GM19193 (cell line): Measurements from ENCODE around the gene SULT1C2.

Experiments
- POLR2A ChIP-seq: IDR thresholded peaks from 4 replicates; pipeline ENCODE4 v1.6.1; 2011; ENCODE audit not compliant: insufficient read depth, insufficient read length; ENCODE audit errors: extremely low read depth

The SULT1C2 gene

DNA sequence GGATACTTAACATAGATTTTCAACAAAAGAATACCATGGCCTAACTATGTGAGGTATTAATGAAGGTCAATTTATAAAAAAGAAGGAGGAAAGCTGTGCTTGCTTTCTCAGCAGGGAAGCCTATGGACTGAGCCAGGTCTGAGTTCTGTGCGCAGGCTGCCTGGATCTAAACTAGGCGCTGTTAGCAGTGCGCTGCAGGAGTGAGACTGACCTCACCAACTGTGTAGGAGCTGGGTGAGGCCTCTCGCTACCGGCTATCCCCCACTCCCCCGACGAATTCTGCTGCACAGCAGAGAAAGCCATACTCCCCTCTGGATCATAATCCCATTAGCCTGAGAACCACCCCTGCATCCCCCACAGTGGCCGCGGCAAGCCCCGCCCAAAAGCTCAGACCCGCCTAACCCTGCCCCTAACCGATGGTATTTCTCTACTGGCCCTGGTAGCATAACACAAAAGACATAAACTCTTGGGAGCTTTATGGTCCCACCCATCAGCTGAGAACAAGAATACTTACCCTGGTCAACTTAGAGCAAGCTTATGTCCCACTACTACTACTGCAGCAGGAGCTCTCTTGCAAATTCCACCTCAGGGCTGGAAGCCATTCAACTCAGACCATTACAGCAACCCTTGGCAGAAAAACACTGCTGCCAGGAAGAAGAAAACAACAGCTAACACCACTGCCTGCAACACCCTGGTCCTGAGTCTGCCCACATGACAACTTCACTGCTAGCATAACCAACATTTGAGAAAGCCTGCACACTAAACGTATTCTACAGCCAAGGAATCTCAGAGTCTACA, 28.0 kb downstream of the SULT1C2 start:
- TF ChIP-seq POLR2A: no peak

DNA sequence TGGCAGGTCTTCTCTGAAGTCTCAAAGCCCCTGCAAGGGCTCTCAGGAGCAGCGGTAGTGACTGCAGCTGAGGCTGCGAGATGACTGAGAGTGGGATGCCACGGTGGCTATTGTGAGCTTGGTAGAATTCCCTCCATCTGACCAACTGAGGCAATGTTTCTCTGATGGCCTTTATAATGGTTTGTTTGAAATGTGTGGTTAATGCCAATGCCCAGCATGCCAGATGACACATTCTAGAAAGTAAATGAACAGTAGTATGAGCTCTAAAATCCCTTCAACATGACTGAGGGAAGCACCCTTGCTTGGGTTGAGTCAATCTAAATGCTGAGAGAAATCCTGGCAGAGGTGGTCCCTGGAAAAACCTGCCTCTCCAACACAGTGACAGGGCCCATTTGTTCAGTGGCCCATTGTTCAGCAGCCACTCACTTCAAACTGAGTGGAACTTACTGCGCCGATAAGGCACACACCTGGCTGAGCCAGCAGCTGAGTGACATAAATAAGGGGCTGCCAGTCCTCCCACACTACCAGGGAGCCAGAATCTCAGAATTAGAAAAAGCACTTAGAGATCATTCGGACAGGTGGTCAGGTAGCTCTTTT, 31.7 kb downstream of the SULT1C2 start:
- no peak for TF ChIP-seq POLR2A

DNA sequence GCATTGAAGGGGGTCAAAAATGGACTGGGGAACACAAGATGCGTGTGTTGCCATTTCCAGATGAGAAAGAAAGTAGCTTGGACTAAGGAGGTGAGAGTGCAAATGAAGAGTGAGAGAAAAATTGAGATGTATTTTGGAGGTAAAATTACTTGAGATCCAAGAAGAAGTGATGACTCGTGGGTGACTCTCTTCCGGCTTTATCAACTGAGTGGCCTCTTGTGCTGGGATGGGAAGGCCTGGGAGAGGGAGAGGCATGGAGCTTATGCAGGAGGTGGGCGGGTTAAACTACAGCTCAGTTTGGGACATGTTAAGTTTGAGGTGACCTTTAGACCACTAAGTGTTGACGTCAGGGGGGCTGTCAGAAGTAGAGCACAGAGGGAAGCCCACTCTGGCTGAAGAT, 34.9 kb downstream of the SULT1C2 start:
- TF ChIP-seq POLR2A: no peak

DNA sequence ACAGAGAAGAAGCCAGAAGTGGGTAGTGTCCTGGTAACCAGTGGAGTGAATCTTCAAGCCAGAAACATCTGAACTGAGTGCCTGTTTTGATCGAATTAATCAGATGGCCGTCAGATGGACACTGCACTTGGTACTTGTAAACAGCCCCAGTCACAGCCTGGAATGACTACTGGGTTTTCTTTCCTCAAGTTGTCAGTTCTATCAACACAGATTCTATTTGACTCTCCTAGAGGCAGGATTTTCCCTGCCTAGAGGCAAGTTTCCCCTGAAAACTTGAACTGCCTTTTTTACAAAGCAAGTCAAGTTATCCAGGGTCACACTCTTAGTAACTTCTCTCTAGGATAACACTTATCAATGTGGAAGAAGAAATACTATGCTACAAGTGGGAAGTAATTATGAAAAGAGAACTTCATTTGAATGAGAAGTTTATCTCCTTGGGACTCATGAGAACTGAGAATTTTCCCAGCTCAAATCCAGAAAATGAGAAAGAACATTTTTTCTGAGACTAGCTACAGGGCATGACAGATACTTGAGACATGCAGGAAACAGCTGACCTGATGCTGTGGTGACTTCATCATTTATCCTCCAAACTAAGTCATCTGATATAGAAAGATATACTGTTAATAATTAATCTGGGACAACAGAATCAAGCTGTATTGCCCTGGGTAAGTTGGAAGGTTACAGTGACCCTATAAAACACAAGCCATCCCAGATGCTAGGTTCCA, 36.0 kb downstream of the SULT1C2 start:
- no peak for TF ChIP-seq POLR2A

DNA sequence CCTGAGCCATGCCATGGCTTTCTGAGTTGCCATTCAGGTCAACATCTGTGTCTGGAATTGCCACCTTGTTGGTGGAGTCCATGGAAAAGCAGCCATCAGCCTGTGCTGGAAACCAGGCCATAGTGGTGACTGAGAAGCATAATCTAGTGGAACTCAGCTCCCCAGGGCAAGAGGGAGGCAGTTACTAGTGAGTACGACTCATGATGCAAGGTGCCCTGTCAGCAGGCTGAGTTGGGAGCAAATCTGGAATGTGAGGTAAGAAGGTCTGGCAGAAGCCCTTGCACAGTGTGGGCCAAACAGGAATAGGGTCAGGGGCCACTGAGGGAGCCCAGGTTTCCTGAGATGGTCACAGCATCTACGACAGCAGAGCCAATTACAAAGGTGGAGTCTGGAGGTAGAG, 37.1 kb downstream of the SULT1C2 start:
- TF ChIP-seq POLR2A: no peak

- TF ChIP-seq POLR2A: no peak
Observed at GRCh38 chr2:108329771-108330170, 41.1 kb downstream of the SULT1C2 start.

- TF ChIP-seq POLR2A: no peak
Observed at GRCh38 chr2:108330979-108331378, 42.3 kb downstream of the SULT1C2 start.

DNA sequence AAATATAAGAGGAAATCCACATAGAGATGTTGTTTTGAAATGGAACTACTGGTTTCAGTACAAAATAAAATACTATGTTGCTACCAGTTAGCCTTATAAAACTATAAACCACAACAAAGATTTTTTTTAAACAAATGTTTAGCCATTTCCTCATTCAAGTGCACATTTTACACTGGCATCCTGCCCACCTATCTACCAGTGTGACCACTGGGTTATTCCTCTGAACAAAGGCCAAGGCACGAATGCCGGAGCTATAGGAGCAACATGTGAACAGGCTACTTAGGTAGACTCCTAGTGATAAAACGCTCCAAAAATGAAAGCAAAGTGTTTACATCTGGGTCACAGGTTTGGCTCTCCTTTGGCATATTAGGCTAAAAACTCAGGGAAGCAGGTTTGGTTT, 57.3 kb downstream of the SULT1C2 start:
- TF ChIP-seq POLR2A: no peak

DNA sequence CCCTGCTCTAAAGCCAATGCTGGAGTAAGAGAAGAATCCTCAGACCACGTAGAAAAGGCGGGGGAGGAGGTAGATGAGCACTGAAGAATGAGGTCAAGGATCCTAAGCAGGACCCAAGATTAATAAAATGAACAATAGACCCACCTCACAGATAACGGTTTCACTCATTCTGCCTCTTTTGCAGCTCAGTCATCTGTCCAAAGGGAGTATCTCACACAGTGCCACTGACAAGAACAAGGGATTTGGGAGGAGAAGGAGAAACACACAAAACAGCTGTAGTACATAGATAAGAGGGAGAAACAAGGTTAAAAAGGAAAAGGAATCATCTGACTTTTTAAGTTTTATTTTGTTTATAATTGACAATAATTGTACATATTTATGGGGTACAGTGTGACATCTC, 58.1 kb downstream of the SULT1C2 start:
- TF ChIP-seq POLR2A: no peak

DNA sequence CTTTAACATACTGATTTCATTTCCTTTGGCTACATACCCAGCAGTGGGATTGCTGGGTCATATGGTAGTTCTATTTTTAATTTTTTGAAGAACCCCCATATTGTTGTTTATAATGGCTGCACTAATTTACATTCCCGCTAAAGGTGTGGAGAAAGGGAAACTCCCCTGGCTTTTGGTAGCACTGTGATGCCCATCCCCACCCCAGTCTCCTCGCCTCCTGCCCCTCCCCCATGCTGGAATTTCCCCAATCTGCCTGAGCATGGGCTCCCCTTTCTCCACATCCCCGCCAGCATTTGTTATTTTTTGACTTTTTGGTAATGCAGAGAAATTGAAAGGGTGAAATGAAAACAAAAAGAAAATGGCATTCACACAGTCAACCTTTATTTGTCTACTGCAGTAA, 59.1 kb downstream of the SULT1C2 start:
- TF ChIP-seq POLR2A: no peak

GRCh38 chr2:108348816-108349570, 60.3 kb downstream of the SULT1C2 start:
- no peak for TF ChIP-seq POLR2A

GRCh38 chr2:108349571-108349928, 60.9 kb downstream of the SULT1C2 start:
- no peak for TF ChIP-seq POLR2A

- TF ChIP-seq POLR2A: no peak
Observed at GRCh38 chr2:108351889-108352288, 63.2 kb downstream of the SULT1C2 start.

DNA sequence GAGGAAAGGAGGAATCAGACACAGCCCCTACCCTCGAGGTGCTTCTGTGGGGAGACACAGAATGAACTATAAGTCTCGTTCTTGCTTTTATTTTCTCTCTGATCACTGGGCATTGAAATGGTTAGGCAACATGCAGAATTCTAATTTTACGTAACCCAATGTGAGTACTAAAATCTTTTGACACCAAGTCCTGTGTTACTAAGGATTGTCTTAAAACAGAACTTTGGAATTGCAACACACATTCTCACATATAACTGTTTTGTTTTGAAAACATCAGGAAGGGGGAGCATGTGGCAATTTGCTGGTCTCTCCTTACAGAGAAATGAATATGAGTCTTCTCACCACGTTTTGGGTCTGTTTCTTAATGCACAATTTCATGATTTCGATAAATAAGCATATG, 65.4 kb downstream of the SULT1C2 start:
- TF ChIP-seq POLR2A: no peak
